DMS53 treated with DMSO at 0.1 percent for 48 hours (cell line): ENCODE measurements around the gene LAMB4.
A peak's percentile ranks its signal among the peaks of the same experiment; 100 is the strongest.

Source experiments
- DNase-seq: peaks from one replicate; lab custom pipeline; 2025; ENCODE audit not compliant: unreplicated experiment; lab: John Stamatoyannopoulos, UW

The LAMB4 gene

DNA sequence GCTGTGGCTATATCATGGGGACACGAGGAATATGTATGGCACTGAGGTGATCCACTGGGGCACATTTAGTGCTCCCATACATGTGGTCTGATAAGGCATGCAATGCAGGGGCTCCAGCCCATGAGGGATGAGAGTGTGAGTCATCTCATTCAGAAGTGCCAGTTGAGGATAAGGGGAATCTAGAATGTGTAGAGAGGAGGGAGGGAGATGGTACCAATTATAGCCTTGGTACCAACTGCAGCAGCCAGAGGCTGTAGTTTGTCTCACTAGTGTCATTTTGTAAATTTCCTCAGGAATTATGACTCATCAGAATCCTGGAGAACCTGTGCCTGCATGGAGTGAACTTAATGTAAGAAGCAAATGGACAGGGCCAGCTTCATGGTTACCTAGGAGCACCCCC, 46.2 kb downstream of the LAMB4 start:
- no peak for DNase-seq

DNA sequence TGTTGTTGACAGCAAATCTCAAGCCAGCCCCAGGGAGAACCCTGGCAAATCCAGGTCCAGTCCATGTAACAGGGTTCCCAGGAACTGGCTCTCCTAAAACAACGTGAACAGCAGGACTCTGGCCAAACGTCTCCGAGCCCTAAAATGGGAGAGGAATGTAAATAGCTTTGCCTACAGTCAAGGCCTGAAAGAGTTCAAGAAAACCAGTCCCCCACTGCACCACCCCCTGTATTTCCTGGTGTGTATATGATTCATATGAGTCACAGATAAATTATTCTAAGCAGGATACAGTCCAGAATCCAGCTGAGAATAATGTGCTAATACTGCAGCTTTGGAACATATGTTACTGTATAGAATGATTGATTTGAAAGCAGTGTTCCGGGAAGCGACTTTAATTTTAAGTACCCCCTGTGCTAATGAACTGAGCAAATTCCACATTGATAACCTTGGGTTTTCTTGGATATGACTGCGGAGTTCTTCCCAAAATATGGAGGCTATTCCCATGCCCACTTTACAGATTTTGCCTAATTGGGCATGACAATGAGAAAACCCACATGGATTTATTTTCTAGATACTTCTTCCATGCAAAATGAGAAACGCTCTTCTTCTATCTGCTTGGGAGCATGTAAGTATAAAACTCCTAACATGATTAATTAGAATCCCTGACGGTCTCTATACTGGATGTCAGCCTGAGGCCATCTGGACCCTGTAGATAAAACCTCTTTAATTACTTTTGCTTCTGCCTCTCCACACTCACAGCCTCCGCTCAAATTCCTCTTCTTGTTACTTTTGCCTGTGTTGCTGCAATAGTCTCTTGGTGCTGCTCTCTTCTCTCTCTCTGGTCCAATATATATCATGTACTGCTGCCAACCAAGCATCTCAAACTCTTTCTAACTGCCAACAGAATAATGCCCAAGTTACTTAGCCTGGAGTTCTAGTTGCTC, 50.2 kb downstream of the LAMB4 start:
- no peak for DNase-seq

DNA sequence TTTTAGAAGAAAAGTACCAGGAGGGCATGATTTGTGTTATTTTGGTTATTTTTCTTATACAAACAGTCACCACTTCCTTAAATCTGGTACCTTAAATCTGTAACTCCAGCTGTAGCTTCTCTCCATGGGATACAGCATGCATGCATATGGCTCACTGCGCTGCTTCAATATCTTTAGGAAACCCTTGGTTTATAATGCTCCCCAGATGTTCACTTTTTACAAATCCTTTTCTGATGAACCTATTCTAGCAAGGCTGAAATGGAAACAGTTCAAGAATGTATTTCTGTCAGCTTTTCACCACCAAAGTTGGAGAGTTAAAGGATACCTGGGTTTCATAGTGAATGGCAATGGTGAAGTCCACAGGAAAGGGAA, 50.9 kb downstream of the LAMB4 start:
- no peak for DNase-seq

DNA sequence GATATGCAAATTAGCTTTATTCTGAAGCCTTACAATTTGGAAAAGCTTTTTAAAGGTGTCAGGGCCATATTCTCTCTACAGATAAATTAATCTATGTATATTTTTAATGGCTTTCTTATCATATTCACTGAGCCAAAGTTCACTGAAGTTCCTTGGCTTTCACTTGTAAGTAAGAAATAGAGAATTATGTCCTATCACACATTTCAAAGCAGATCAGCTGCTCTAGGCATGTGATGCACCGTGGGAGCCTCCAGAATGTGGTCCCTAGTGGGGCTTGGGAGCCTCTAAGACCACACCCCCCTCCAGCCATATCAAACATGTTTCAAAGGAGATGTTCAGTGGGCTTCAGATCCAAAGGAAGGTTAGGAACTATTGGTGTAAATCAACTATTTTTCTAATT, 51.5 kb downstream of the LAMB4 start:
- no peak for DNase-seq

DNA sequence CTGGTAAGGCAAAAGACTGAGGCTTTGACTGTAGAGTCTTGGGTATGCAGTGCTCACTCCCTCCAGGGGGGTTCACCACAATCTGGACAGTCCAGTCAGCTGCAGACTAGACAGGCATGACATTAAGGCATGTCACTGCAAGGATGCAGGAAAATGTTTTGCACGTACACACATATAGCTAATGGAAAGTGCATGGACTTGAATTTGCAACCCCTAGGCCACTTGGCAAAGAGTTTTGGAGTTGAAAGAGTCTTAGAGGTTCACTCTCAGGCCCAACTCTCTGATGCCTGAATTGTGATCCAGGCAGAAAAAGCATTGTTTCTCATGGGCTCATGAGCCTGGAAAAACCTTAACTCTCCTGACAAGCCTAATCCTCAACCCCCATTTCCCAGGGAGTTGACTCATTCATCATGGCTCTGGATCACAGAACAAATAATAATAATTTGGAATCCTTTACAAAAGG, 51.9 kb downstream of the LAMB4 start:
- no peak for DNase-seq

DNA sequence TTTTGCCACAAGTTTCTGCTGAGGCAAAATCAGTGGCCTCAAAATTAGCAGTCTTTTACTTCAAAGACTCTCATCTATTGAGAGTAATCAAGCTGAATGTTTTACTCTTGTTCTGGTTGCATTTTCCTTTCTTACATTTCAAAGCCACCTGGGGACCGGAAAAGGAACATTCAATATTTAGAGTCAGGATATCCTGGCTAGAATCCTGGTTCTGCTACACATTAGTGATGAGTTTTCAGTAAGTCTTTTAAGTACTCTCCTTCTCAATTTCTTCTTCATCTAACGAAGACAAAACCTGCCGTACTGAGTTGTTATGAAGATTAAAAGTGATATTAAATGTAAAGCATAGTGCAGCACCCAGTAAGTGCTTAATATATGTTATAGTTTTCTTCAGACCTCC, 52.5 kb downstream of the LAMB4 start:
- no peak for DNase-seq

DNA sequence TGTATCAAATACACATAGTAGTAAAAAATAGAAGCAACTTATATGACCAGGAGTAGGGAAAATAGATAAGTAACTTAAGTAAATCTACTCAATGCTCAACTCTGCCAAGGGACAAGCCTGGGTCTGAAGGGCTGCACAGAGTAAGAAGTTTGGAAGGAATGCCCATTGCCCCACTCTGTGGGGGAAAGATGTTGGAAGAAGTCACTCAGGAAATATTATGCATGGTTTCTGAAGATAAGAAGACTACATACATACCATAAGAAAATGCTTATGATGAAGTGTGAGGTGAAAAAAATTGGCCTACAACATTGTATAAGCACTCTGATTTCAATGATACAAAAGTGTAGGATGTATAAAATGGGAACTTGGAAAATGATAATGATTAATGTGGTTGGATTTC, 54.0 kb downstream of the LAMB4 start:
- no peak for DNase-seq

DNA sequence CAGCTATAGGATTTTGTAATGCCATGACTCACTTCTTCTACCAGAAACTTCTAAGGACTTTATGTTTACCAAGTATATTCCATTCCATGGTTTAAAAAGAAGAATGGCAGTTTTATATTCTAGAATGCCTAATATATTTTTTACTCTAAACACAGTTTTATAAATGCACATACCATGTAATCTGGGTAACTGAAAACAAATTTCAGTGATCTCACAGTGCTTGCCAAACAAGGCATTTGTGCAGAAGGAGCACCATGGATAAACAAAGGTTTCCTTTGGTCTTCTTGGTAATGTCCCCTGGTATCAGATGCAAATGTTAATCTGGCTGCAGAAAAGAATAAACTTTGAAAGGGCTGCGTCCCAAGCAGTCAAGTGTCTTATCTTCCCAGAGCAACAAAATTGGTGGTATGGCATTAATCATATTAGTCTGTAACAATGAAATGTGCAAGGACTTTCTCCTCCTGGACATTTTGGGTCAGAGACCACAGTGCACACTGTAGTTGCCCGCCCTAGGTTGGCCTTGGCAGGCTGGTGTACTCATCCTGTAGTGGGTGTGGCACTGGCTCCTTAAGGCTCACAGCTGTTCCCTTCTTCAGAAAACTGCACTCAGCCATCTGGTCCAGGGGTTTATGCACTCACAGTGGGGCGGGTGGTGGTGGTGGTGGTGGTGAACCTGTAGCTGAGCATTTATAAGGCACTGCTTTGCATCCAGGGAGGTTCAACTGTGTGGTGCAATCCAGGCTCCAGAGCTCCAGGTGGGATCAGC, 56.7 kb downstream of the LAMB4 start:
- no peak for DNase-seq

DNA sequence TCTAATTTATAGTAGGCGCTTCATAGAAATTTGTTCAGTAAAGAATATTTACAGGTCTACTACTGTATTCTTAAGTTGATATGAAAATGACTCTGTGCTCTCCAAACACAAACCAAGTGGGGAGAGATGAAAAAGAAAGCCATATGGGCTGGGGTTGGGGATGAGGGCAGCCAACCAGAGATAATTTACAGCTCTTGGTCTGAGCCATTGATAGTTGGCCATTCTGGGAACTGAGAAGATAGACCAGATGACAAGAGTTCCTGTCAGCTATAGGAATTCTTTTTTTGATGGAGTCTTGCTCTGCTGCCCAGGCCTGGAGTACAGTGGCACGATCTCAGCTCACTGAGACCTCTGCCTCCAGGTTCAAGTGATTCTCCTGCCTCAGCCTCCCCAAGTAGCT, 57.4 kb downstream of the LAMB4 start:
- no peak for DNase-seq

DNA sequence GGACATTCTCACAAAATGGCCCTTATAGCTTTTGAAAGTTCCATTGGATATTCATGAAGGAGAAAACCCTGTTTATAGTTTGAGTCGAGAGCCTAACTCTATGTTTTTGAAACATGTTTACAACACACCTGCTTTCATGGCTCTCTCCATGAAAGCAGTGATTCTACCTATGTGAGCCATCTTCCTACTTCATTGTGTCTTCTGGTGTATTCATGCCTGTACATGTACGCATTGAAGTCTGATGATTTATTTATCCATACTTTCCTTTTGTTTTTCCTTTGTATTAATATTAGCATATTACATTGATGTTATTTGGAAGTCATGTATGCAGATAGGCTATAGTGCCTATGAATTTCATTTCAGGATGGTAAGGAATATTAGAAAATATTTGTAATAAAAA, 58.0 kb downstream of the LAMB4 start:
- no peak for DNase-seq

DNA sequence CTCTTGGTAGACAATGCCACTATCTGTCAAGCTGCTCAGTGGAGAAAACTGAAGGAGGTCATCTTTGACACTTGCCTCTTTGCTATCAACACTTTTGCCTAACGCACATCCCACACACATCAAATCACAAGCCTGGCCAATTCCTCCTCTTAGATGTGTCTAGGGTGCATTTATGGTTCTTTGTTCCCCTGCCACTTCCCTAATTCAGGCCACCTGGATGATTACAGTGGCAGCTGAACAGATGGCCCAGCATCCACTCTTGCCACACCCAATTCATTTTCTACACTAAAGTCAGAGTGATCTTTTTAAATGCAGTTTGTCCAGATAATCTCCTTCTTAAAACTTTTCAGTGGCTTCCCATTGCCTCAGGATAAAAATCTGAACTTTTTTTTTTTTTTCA, 58.6 kb downstream of the LAMB4 start:
- DNase-seq: no peak

DNA sequence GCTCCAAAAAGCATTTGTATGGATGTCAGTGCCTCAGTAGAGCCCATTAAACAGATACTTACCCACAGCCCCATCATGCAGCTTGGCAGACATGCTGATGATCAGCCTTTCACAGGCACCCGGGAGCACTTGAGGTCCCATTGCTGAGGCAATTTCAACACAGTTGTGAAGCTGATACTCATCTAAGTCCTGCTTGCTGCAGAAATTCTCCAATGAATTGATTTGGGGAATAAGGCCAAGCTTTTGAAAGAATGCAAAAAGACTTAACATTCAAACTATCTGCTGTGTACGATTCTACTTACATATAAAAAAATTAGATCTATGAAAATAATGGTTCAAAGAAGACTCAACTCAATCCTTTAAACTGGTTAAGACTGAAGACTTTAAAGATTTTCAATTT, 60.5 kb downstream of the LAMB4 start:
- no peak for DNase-seq

DNA sequence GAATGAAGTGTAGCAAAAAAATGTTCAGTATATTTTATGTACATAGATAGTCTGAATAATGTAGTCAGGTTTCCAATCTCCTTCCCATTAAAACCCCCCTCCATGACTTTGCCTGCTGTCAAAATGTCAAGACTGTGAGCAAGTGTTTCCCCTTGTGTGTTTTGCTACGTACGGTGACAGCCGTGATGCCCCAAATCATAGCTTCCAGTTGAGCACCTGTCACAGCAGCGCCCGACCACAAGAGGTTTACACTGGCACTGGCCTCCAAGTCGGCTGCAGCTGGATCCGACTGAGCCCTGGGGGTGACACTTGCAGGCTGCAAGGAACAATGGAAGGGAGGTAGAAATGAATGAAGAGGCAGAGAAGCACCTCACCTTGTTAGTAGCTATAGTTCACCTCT, 62.3 kb downstream of the LAMB4 start:
- peak; percentile 47 for DNase-seq

DNA sequence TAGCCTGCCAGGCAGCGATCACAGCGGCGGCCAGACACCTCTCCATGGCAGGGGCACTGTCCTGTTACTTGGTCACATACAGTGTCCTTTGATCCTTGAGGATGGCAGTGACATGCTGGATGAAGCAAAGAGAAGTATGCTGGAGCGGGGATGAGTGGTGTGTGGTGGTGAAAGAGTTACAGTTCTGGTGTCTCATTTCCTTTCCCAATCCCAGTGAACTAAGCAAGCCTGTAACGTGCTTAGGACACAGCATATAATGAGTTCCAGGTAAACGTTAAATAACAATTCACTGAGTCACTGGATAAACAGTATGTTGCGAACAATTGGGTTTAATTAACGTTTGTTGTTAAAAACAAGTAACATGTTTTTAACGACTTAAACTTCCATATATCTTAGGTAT, 63.7 kb downstream of the LAMB4 start:
- peak; percentile 8 for DNase-seq

DNA sequence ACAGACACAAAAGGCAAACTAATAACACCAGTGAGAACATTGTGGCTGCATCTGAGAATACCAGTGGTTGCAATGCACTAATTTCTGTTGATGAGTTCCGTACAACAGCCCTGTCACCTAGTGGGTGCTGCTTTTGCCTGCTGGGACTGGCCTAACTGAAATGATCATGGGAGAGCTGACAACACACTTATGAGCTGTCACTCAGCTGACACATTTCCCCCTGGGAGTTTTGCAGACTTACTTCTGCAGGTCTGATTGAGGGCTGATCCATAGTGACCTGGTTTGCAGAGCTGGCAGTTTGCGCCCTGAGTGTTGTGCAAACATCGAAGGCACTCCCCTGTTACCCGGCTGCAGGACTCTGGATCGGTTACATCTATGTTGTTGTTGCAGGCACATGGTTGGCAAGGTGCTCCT, 66.6 kb downstream of the LAMB4 start:
- peak; percentile 33 for DNase-seq

DNA sequence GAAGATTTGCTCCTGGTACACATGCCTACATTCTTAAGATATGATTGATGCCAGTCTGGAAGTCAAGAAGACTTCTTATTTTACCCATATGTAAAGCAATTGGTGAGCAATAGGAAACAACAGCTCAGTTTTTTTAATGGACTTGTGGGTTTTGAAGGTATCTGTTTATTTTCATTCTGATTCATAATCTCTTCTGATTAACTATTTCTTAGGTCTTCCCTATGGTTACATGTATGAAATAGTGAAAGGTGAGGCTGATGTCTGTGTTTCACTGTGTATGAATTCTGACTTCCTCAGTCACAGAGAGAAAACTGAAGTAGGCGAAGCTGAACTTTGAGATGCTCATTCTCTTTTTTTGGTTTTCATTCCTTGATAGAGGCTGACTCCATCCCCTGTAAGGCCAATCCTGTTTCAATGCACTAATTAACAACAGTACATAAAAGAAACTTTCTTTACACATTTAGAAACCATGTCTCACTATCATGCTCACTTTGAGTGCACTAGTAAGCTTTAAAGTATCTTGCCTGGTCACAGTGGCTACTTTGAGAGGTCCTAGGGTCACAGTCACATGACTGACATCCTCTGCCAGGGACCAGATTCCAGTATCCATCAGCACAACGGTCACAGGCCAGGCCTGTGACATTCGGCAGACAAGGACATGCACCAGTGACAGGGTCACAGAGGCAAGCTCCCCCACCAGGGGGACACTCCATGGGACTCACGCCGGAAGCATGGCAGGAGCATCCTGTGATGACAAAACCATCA, 67.7 kb downstream of the LAMB4 start:
- DNase-seq: no peak

DNA sequence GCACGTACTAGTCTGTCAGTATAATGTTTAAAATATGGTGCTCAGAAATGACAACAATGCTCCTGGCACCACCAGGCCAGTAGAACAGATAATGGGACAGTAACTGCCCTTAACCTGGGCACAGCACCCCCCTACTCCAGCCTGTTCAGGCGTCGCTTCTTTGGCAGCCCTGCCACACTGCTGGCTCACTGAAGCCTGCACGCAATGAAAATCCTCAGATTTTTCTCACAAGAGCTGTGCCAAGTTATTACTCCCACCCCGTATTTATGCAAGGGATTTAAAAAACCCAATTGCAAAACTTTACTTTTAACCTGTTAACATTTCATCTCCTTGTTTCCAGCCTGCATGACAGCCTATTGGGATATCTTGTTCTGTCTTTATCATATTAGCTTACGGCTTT, 70.6 kb downstream of the LAMB4 start:
- no peak for DNase-seq

DNA sequence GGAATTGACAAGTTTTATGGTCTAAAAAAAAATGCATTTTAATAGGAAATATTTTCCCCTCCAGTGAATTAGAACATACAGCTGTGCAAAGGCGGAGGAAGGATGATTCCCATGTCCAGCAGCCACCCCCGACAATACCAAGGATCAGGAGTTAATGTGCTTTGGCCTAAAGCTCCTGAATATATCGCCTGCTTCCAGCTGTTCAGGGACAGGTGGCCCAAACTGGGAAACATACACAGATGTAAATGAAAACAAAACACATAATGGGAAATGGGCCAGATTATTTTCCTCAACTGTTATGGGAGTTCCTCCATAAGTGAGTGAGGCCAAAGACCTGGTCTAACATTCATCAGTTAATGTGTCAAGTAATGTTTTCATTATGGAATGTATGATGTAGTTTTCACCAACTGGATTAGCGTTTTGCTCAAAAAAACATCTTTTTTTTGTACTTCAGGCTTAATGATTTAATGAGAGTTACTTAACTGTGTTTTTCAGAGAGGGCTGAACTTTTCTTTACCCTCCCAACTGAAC, 72.1 kb downstream of the LAMB4 start:
- no peak for DNase-seq

DNA sequence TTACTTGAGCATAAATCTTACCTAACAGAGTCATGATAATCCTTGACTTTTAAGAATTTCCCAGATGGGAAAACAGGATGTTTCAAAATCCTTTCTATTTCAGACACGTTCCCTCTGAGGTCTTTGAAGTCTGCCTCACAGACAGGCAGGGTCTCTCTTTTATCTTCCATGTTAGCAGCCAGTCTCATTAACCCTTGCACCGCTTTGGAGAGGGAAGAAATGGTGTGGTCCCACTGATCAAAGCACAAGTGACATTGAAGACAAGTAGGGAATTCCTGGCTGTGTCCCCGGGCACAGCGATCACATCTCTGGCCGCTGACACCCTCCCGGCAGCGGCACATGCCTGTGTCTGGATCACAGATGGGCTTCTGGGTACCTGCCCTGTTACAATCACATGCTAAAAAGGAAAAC, 74.5 kb downstream of the LAMB4 start:
- no peak for DNase-seq

DNA sequence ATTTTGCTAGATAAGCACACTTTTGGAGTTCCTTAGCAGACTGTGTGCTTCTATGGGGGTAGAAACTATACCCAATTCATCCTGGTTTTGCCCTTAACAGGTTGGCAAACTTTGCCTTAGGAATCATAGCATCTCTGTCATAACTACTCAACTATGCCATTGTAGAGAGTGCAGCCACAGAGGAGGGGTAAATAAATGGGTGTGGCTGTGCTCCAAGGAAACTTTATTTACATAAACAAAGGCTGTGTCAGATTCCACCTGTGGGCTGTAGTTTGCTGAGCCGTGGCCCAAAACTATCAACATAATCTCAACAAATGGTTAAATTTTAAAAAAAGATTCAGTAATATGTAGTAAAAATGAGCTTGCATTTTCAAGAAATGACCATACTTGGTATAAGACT, 75.6 kb downstream of the LAMB4 start:
- DNase-seq: no peak

DNA sequence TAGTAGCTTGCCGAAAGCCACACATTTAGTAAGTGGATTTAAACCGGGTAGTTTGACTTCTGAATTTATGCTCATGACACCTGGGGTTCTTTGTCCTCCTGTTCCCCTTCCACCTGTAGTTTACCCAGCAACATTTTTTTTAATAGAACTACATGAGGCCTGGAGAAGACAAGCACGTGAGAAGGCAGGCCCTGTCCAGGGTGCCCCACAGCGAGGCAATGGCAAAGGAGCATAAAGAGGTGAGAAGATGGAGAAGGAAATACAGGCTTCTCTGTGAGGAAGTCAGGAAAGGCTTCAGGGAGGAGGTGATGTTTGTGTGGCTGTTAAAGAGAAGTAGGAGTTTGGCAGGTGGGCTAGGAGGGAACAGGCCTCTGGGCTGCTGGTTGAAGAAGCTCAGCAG, 76.9 kb downstream of the LAMB4 start:
- DNase-seq: no peak
